GM21381 (cell line): ENCODE measurements around the gene PORCN.
"Not testable (repeated sequence)": the region's sequence is repeated elsewhere in the genome, so short reads cannot be mapped to it uniquely, and the experiment has no call there.

Source experiments
- ATAC-seq: cut with Tn5 transposase; IDR thresholded peaks from one replicate; pipeline ENCODE4 v1.9.1; 2021; ENCODE audit warnings: mild to moderate bottlenecking, moderate library complexity; ENCODE audit not compliant: unreplicated experiment

The PORCN gene

GRCh38 chrX:48538641-48539344 is 30.0 kb downstream of the PORCN start:
- no peak for ATAC-seq

- peak; percentile 84 for ATAC-seq
Observed at GRCh38 chrX:48539345-48540027, 30.7 kb downstream of the PORCN start, which contains the start of gene TBC1D25. TSS of gene TBC1D25 (plus strand) at chrX:48539714. CDS start at chrX:48539798, 84 bp downstream.

- ATAC-seq: no peak
Observed at GRCh38 chrX:48540028-48540375, 31.2 kb downstream of the PORCN start.

GRCh38 chrX:48540480-48540879 is 31.7 kb downstream of the PORCN start:
- ATAC-seq: no peak

- no peak for ATAC-seq
Observed at GRCh38 chrX:48541140-48541814, 32.5 kb downstream of the PORCN start.

GRCh38 chrX:48548871-48549270 is 40.1 kb downstream of the PORCN start:
- no peak for ATAC-seq

- not testable (repeated sequence) for ATAC-seq
Observed at GRCh38 chrX:48555731-48556325, 47.0 kb downstream of the PORCN start.

- no peak for ATAC-seq
Observed at GRCh38 chrX:48558271-48558670, 49.5 kb downstream of the PORCN start.

GRCh38 chrX:48559636-48560035 is 50.8 kb downstream of the PORCN start:
- ATAC-seq: no peak

- ATAC-seq: no peak
Observed at GRCh38 chrX:48560056-48560455, 51.3 kb downstream of the PORCN start.

GRCh38 chrX:48560681-48561080 is 51.9 kb downstream of the PORCN start:
- no peak for ATAC-seq

- ATAC-seq: no peak
Observed at GRCh38 chrX:48569958-48570357, 61.2 kb downstream of the PORCN start.
